ENCODE measurements around the gene PIBF1.

PIBF1 gene

DNA sequence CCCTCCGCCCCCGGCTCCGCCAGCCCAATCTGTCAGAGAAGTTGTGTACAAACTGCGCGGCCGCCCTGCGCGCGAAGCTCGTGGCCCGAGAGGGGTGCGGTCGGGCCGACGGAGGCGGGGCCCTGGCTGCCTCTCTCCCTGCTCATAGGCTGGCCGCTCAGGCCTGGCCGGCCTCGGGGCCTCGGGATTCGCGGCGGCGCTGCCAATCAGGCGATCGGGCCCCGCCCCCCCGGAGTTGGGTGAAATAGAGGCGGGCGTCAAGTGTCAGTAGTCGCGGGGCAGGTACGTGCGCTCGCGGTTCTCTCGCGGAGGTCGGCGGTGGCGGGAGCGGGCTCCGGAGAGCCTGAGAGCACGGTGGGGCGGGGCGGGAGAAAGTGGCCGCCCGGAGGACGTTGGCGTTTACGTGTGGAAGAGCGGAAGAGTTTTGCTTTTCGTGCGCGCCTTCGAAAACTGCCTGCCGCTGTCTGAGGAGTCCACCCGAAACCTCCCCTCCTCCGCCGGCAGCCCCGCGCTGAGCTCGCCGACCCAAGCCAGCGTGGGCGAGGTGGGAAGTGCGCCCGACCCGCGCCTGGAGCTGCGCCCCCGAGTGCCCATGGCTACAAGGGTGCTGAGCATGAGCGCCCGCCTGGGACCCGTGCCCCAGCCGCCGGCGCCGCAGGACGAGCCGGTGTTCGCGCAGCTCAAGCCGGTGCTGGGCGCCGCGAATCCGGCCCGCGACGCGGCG, 277.0 kb downstream of the PIBF1 start, which contains the start of gene KLF5:
TSS of gene KLF5 (plus strand) at position 270 of the 724 bp plus-strand sequence. CDS start at position 593, 323 bp downstream.
- in situ Hi-C loops (cut with MboI; ENCODE audit: low pct_unique_long_range_greater_than_20kb, low sequenced_read_pairs, unreplicated experiment), result loop anchor here (25.0 kb wide), 1 partner anchor 653 kb away; no protein-coding TSS in a partner anchor
- TF ChIP-seq, protein P1, sequence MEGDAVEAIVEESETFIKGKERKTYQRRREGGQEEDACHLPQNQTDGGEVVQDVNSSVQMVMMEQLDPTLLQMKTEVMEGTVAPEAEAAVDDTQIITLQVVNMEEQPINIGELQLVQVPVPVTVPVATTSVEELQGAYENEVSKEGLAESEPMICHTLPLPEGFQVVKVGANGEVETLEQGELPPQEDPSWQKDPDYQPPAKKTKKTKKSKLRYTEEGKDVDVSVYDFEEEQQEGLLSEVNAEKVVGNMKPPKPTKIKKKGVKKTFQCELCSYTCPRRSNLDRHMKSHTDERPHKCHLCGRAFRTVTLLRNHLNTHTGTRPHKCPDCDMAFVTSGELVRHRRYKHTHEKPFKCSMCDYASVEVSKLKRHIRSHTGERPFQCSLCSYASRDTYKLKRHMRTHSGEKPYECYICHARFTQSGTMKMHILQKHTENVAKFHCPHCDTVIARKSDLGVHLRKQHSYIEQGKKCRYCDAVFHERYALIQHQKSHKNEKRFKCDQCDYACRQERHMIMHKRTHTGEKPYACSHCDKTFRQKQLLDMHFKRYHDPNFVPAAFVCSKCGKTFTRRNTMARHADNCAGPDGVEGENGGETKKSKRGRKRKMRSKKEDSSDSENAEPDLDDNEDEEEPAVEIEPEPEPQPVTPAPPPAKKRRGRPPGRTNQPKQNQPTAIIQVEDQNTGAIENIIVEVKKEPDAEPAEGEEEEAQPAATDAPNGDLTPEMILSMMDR (IDR thresholded peaks at IDR 0.05; ENCODE audit: extremely low read depth, insufficient read depth, missing control alignments), result no peak
- peak; percentile 99 for DNase-seq (ENCODE audit: low spot score)

DNA sequence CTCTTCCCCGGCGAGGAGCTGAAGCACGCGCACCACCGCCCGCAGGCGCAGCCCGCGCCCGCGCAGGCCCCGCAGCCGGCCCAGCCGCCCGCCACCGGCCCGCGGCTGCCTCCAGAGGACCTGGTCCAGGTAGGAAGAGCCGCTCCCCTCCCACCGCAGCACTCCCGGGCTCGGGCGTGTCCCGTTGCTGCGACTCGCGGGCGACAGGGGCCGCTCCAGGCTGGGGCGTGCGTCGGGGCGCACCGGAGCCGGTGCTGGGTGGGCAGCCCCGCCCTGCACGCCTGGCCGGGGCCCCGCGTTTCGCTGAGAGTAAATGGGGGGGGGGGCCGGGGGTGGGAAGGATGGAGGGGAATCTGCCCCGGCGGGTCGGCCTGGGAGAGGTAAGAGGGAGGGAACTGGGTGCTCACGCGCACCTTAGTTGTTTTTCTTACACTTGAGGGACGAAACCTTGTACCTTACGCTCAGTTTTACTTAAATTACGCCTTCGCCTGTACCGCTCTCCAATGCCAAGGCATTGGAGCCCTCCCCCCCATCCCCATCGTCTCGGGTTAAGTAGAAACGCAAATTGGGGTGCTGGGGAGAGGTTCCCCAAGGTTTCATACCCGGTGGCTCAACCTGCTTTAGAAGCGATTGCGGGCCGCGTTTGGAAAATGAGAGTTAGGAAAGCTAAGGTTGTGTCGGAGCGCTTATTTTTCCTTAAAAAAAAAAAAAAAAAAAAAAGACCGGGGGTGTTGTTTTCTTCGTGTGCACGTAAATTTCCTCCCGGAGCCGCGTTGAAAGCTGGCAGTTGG, 277.7 kb downstream of the PIBF1 start:
- in situ Hi-C loops (cut with MboI; ENCODE audit: low pct_unique_long_range_greater_than_20kb, low sequenced_read_pairs, unreplicated experiment), result loop anchor here (25.0 kb wide), 1 partner anchor 653 kb away; no protein-coding TSS in a partner anchor
- DNase-seq (ENCODE audit: low spot score), result peak; percentile 78
- TF ChIP-seq, protein P1 (IDR thresholded peaks at IDR 0.05; ENCODE audit: extremely low read depth, insufficient read depth, missing control alignments), result peak; percentile 55

DNA sequence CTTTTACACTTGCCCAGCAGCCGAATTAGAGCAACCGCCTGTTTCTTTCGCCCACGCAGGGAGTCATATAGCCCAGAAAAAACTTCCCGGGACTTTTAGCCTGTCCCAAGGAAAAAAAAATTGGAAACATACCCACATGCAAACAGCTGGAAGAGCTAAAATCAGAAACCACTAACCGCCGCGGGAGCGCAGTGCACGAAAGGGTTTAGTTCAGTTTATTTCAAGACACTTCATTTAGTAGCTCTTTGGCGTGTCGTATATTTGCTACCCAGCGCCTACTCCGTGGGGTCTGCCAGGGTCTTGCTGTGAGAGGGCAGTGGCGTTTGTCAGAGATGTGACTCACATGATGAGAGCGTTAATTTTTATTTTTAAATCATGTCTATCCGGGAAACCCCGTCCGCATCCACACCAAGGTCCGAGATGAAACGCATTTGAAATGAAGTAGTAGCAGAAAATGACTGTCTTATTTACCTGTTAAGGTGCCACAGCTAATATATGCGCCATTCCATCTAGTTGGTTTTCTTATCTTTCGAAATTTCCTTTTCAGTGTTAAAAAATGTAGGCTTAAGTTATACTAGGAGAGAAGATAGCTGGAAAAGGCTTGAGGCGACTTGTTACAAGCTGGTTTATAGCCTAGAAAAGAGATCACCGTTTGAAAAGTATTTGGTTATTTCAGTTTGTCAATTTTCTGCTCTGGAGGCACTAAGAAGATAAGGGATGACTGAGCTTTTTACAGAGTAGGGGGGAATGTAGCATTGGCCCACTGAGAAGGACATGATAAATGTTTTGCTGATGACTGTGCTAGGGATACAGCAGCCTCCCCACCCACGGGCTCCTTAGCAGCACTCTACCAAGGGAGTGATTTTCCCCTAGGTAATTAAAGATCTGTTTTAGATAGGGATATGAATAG, 278.6 kb downstream of the PIBF1 start:
- TF ChIP-seq, protein P1 (IDR thresholded peaks at IDR 0.05; ENCODE audit: extremely low read depth, insufficient read depth, missing control alignments), result no peak
- in situ Hi-C loops (cut with MboI; ENCODE audit: low pct_unique_long_range_greater_than_20kb, low sequenced_read_pairs, unreplicated experiment), result loop anchor here (25.0 kb wide), 1 partner anchor 652 kb away; no protein-coding TSS in a partner anchor
- peak; percentile 38 for DNase-seq (ENCODE audit: low spot score)

DNA sequence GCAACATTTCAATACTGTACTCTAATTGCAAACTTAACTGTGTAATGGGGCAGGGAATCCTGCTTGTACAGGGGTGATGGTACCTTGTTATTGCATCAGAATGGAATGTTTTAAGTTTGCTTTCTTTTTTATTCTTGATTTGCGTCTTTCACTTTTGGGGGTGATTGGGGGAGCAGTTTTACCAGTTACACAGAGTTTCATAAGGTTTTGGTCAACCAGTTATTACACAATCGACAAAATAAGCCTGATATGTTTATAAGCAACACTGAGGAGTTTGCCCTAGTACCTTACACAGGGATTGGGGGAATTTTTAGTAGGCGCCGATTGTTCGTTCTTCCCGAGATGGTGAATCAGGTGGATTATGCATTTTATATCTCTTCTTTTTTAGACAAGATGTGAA, 279.5 kb downstream of the PIBF1 start:
- TF ChIP-seq, protein P1 (IDR thresholded peaks at IDR 0.05; ENCODE audit: extremely low read depth, insufficient read depth, missing control alignments), result no peak
- no peak for DNase-seq (ENCODE audit: low spot score)
- in situ Hi-C loops (cut with MboI; ENCODE audit: low pct_unique_long_range_greater_than_20kb, low sequenced_read_pairs, unreplicated experiment), result loop anchor here (25.0 kb wide), 1 partner anchor 651 kb away; no protein-coding TSS in a partner anchor

DNA sequence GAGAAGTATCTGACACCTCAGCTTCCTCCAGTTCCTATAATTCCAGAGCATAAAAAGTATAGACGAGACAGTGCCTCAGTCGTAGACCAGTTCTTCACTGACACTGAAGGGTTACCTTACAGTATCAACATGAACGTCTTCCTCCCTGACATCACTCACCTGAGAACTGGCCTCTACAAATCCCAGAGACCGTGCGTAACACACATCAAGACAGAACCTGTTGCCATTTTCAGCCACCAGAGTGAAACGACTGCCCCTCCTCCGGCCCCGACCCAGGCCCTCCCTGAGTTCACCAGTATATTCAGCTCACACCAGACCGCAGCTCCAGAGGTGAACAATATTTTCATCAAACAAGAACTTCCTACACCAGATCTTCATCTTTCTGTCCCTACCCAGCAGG, 279.9 kb downstream of the PIBF1 start:
- in situ Hi-C loops (cut with MboI; ENCODE audit: low pct_unique_long_range_greater_than_20kb, low sequenced_read_pairs, unreplicated experiment), result loop anchor here (25.0 kb wide), 1 partner anchor 650 kb away; no protein-coding TSS in a partner anchor
- DNase-seq (ENCODE audit: low spot score), result no peak
- TF ChIP-seq, protein P1 (IDR thresholded peaks at IDR 0.05; ENCODE audit: extremely low read depth, insufficient read depth, missing control alignments), result no peak

Measured in GM13977 (cell line).